DOHH2 (cell line): Measurements from ENCODE around the gene PTPN14.

Experiments
- EZH2phosphoT487 ChIP-seq: fragments of 200-600 bp; sonication (generic); IDR thresholded peaks from 2 replicates; pipeline ENCODE4 v1.6.1; 2017; ENCODE audit warnings: borderline replicate concordance, mild to moderate bottlenecking, antibody characterized with exemption, low read length, moderate library complexity, mixed read lengths
- TF ChIP-seq, protein P1 (sequence below): fragments of 200-600 bp; sonication (generic); IDR thresholded peaks from one replicate; pipeline ENCODE4 v1.5.1; 2014; ENCODE audit warnings: antibody characterized with exemption, mild to moderate bottlenecking, low read depth, low read length; ENCODE audit not compliant: poor library complexity, severe bottlenecking

DNA sequence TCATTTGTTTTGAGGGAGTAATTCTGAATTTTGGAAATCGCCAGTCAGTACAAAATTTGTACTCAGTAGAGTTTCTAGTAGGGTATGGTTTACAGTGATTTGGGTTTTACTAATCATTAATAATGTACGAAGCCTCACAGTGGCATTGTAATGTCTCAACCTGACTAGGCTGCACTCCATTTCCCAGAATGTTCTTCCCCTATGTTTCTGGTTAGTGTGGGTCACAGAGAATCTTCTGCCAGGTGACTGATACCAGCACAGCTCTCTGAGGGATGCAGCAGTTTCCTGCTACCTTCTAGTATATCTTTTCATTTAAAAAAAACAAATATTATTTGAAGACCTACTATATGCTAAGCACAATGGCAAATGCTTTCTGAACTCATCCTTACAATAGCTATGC lies 112.9 kb downstream of the PTPN14 start:
- TF ChIP-seq, protein P1, sequence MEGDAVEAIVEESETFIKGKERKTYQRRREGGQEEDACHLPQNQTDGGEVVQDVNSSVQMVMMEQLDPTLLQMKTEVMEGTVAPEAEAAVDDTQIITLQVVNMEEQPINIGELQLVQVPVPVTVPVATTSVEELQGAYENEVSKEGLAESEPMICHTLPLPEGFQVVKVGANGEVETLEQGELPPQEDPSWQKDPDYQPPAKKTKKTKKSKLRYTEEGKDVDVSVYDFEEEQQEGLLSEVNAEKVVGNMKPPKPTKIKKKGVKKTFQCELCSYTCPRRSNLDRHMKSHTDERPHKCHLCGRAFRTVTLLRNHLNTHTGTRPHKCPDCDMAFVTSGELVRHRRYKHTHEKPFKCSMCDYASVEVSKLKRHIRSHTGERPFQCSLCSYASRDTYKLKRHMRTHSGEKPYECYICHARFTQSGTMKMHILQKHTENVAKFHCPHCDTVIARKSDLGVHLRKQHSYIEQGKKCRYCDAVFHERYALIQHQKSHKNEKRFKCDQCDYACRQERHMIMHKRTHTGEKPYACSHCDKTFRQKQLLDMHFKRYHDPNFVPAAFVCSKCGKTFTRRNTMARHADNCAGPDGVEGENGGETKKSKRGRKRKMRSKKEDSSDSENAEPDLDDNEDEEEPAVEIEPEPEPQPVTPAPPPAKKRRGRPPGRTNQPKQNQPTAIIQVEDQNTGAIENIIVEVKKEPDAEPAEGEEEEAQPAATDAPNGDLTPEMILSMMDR, result no peak
- TF ChIP-seq EZH2phosphoT487, result no peak
